ENCODE measurements around the gene THBS3.

The THBS3 gene

GRCh38 chr1:155184351-155184811, 23.3 kb downstream of the THBS3 start:
- TF ChIP-seq YY1 (IDR thresholded peaks at IDR 0.05; ENCODE audit: low read depth) (no peak), TAF1 (IDR thresholded peaks at IDR 0.05; ENCODE audit: low read depth) (no peak), REST (IDR thresholded peaks at IDR 0.05; ENCODE audit: low read depth) (no peak)

- TF ChIP-seq MAX (IDR thresholded peaks at IDR 0.05) (no peak), REST (IDR thresholded peaks at IDR 0.05; ENCODE audit: low read depth) (no peak), USF1 (IDR thresholded peaks at IDR 0.05) (no peak), NFIC (IDR thresholded peaks at IDR 0.05) (no peak)
Measured at GRCh38 chr1:155183775-155184221, 23.9 kb downstream of the THBS3 start.

GRCh38 chr1:155182052-155182550, 25.6 kb downstream of the THBS3 start:
- no peak for TF ChIP-seq NFIC (IDR thresholded peaks at IDR 0.05)
- TF ChIP-seq REST (IDR thresholded peaks at IDR 0.05; ENCODE audit: low read depth): no peak
- TF ChIP-seq EP300 (IDR thresholded peaks at IDR 0.05; ENCODE audit: borderline replicate concordance): no peak
- TF ChIP-seq MAX (IDR thresholded peaks at IDR 0.05): no peak
- no peak for TF ChIP-seq CREB1 (IDR thresholded peaks at IDR 0.05; ENCODE audit: low read depth)
- TF ChIP-seq TCF12 (IDR thresholded peaks at IDR 0.05; ENCODE audit: low read depth): no peak
- no peak for TF ChIP-seq ZBTB7A (IDR thresholded peaks at IDR 0.05; ENCODE audit: low read depth)
- TF ChIP-seq TEAD4 (IDR thresholded peaks at IDR 0.05): no peak
- no peak for TF ChIP-seq CEBPB (IDR thresholded peaks at IDR 0.05)
- TF ChIP-seq RAD21 (IDR thresholded peaks at IDR 0.05; ENCODE audit: low read depth): no peak
- no peak for TF ChIP-seq TAF1 (IDR thresholded peaks at IDR 0.05; ENCODE audit: low read depth)
- no peak for TF ChIP-seq YY1 (IDR thresholded peaks at IDR 0.05; ENCODE audit: low read depth)
- TF ChIP-seq FOXM1 (IDR thresholded peaks at IDR 0.05; ENCODE audit: borderline replicate concordance, low read depth): no peak

- TF ChIP-seq CEBPB (IDR thresholded peaks at IDR 0.05) (no peak), MAX (IDR thresholded peaks at IDR 0.05) (no peak)
Measured at GRCh38 chr1:155181371-155182051, 26.2 kb downstream of the THBS3 start.

GRCh38 chr1:155179112-155180031, 28.3 kb downstream of the THBS3 start:
- no peak for TF ChIP-seq CEBPB (IDR thresholded peaks at IDR 0.05)
- no peak for TF ChIP-seq USF1 (IDR thresholded peaks at IDR 0.05)
- TF ChIP-seq CREB1 (IDR thresholded peaks at IDR 0.05; ENCODE audit: low read depth): no peak
- no peak for TF ChIP-seq TCF12 (IDR thresholded peaks at IDR 0.05; ENCODE audit: low read depth)
